RKO (cell line): ENCODE data around the gene FCN1.

Experiments
- DNase-seq: peaks from one replicate; pipeline ENCODE4 v3.0.0-alpha.2; 2016; ENCODE audit warnings: low spot score

The FCN1 gene

DNA sequence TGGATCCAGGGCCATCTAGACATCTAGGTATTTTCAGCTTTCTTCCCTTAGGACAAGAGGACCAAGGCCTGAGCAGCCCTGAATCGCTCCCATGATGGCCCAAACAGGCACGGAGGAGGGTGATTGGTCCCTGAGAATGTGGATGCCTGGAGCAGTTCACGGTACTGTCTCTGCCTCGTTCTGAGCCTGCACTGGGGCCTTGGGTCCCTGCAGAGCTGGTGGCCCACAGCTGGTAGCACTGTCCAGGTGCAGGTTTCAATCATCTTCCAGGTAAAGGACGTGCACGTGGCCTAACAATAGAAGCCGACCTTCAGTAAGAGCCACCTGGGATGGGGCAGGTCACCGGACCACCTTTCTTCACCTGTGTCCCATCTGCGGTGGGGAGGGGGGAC lies 19.4 kb upstream of the FCN1 start:
- no peak for DNase-seq

DNA sequence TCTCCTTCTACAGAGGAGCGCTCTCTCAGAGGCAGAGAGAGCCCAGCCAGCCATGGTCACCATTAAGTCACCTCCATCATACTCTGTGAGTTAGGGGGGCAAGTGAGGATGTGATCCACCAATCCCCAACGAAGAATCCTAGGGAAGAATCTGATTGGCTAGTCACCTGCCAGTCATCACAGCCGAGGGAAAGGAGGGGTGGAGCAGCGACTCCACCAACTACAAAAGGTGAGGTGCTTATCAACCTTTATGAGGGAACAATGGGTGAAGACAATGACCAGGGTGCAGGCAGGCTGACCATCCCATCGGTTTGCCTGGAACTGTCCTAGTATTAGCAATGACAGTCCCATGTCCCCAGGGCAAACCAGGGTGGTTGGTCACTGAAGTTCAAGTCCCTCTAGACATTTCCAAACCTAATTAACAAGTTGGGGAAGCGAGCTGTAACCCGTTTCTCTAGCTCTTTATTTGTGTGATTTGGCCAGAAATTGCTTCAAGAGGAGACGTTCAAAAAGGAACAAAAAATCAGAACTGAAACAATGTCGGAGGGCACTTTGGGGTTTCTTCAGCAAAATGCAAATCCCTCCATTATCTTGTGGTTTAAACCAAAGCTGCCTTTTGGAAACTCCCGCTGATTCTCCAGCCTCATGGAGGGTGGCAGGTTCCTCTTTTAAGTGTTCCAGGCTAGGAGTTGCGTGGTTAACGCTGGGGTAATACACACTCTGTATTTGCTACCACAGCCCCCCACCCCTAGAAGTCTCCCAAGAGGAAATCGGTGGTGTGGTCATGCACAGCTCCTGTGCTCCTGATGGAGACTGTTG lies 18.8 kb upstream of the FCN1 start:
- no peak for DNase-seq

GRCh38 chr9:134935701-134936345 lies 18.1 kb upstream of the FCN1 start:
- DNase-seq = no peak

DNA sequence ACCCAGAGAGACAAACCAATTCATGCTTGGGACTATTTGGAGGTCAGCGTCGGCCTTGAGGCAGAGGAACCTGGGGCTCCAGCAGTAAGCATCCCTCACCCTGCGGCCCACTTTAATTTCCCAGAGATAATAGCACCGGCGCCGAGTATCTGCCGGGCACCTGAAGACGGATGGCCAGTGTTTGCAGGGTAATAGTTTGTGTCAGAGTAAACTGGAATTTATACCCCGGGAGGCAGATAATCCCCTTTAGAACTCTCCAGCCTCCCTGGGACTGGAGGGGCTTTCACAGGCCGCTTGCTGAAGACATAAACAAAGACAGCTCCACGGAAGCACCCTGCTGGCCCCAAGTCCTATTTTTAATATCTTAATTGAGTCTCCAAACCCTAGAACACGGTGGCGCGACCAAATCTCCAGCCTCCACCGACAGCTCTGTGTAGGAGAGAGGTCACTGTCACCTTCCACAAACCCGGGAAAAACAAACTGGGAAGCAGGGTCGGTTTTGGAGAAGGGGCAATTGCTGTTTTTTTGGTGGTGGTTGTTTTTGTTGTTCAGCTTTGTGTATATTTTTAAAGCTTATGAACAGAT lies 17.4 kb upstream of the FCN1 start:
- no peak for DNase-seq

DNA sequence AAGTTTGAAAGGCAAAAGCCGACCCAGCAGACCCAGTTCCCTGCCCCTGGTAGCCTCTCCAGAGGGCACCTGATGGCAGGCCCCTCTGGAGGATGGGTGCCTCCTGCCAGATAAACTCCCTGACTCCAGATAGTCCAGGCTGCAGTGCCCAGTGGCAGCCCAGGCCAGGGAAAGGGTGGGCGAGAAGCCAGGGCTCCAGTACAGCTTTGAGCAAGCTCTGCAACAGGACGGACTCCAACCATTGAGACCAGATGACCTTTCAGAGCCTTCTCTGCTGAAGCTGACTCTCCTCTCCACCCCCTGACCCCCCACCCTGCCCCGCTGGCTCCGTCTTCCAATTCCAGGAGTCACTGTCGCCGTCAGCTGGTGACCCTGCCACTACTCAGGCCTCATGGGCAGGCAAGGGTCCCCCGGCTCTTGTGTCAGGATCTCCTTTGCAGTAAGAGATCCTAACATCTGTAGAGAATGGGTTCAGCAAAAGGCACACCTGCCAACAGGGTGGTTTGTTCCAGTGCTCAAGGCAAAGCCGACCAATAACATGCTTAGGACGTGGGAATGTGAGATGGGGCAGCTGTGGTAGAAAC lies 15.5 kb upstream of the FCN1 start:
- DNase-seq = no peak

DNA sequence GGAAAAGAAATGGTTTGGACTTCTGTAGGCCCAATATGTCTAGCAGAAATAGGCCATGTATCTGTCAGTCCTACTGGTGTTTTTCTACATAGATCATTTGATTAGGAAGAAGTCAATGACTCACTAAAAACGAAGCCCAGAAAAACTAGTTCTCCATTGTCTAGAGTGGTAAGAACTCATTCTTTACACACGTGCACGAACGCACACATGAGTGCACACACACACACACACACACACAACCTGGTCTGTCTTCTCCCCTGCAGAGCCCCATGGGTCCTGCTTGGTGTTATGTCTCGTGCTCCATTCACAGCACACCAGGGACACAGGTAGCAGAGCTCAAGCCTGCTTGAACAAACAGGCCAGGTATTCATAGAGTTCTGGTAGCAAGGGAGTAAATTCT lies 14.9 kb upstream of the FCN1 start:
- DNase-seq = no peak

- no peak for DNase-seq
Measured at GRCh38 chr9:134932171-134932570, 14.5 kb upstream of the FCN1 start.

DNA sequence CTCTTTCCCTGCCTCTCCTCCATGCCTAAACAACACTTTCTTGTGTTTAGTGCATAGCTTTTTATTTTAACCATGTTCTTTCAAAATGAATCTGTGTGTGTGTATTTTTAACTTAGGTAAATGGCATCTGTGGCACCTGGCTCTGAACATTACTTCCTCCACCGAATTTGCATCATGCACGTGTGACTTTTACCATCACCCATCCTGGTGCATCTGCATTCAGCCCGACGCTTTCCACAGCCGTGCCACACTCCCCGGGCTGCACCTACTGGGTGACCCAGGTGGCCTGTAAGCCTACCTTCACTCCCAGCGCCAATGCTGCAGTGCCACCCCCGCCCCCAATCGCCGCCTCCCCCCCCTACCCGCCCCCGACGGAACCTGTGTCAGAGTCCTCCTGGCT lies 12.7 kb upstream of the FCN1 start:
- DNase-seq = no peak

- DNase-seq = no peak
Measured at GRCh38 chr9:134929193-134930158, 11.8 kb upstream of the FCN1 start.

DNA sequence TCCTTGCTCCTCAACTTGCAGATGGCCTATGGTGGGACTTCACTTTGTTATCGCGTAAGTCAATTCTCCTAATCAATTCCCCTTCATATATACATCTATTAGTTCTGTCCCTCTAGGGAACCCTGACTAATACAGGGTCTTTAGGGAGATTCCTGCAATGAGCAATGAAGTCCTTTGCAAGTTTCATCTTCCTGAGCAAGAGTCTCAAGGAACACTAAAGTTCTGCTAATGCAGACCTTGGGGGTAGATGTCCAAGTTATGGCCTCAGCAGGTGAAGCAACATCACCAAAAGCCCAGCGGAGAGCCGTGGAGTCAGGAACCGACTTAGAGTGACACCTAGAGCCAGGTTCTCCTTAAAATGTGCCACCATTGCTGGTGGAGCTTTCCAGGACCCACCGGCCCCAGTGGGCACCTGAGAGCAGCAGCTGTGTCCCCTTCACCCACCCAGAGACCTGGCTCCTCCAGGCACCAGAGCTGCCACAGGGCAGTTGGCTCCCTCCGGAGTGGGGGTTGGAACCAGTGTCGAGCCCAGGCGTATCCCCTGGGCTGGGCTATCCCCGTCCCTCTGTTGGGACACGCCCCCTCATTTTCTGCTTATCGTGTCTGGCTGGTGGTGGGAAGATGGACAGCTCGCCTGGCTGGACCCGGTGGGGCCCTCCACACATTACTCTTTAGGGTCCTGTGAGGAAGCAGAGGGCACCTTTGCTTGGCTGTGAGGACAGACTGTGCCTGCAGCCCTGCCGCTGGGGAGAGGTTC lies 10.9 kb upstream of the FCN1 start:
- DNase-seq = no peak

DNA sequence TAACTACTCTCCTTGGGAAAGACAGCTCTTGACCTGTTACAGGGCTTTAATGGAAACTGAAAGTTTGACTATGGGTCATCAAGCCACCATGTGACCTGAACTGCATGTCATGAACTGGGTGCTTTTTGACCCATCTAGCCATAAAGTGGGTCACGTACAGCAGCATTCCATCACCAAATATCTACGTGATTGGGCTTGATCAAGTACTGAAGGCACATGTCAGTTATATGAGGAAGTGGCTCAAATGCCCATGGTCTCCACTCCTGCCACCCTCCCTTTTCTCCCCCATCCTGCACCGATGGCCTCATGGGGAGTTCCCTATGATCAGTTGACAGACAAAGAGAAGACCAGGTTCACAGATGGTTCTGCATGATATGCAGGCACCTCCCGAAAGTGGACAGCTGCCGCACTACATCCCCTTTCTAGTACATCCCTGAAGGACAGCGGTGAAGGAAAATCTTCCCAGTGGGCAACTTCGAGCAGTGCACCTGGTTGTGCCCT lies 7.3 kb upstream of the FCN1 start:
- DNase-seq = no peak

DNA sequence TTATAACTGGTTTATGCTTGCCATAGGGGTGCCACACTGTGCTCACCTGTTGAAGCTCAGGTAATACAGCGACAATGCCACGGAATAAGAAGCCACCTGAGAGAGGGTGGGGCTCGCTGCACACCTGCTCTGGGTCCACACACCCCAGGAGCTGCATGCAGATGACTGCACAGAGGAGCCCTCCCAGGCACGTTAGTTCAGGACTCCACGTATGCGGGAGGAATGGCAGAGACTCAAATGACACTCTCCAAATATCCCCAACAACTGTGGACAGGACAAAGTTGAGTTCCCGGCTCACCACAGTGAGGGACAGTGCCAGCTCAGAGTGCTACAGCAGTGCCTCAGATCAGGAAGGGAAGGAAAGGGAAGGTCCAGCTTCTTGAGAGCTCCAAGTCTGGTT lies 5.8 kb upstream of the FCN1 start:
- DNase-seq = no peak

GRCh38 chr9:134922932-134923240 lies 5.2 kb upstream of the FCN1 start:
- no peak for DNase-seq

DNA sequence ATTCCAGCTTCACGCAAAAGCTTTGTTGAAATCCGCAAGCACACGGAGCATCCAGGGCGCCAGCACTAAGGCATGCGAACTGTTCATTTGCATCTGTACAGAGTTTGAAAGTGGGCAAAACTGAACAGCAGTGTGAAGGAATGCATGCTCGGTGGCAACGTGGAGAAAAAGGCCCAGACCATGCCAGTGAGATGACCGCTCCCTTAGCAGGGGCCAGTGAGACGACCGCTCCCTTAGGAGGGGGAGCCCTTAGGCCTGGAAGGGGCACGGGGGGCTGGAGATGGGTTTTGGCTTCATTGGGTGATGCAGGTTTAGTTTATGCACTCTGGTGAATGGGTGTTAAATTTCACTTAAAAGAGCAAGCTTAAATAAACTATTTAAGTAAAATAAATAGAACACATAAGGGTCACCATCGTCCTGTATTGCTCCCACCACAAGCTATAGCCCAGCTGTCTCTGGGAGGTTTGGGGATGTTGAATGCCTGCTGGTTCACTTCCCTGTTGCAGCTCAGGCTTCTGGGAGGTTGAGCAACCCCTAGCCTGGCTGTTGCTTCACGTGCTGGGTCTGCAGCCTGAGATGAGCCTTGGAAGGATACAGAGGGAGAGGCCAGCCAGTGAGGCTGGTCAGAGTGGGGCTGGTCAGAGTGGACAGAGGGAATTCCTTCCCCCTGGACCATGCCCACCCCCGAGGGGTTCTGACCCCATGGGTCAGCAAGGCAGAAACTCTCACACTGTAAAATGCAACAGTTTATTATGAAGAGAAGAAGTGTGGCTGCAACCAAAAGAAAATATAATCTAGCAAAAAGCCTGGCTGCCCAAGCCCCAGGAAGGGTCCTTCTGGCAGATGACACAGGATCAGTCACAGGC lies 4.6 kb upstream of the FCN1 start:
- no peak for DNase-seq

DNA sequence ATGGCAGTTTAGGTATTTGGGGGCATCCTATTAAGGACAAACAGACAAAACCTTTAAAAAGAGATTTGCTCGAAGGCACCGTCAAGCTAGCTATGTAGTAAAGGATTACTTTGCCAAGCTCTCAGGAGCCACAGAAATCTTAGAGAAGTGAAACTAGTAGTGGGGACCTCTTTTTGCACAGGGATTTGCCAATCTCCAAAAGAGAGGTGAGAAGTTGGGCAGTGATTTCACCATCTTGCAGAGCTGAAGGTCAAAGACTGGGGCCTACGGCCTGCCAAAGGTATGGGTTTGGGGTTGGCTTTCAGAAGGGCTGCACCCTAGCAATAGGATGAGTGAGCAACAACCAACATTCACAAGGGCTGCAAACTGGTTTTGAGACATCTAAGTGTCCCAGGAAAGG lies 1.6 kb upstream of the FCN1 start:
- no peak for DNase-seq

GRCh38 chr9:134918646-134919045 lies 934 bp upstream of the FCN1 start:
- no peak for DNase-seq

- DNase-seq = no peak
Measured at GRCh38 chr9:134916161-134916665, 1.5 kb downstream of the FCN1 start.

DNA sequence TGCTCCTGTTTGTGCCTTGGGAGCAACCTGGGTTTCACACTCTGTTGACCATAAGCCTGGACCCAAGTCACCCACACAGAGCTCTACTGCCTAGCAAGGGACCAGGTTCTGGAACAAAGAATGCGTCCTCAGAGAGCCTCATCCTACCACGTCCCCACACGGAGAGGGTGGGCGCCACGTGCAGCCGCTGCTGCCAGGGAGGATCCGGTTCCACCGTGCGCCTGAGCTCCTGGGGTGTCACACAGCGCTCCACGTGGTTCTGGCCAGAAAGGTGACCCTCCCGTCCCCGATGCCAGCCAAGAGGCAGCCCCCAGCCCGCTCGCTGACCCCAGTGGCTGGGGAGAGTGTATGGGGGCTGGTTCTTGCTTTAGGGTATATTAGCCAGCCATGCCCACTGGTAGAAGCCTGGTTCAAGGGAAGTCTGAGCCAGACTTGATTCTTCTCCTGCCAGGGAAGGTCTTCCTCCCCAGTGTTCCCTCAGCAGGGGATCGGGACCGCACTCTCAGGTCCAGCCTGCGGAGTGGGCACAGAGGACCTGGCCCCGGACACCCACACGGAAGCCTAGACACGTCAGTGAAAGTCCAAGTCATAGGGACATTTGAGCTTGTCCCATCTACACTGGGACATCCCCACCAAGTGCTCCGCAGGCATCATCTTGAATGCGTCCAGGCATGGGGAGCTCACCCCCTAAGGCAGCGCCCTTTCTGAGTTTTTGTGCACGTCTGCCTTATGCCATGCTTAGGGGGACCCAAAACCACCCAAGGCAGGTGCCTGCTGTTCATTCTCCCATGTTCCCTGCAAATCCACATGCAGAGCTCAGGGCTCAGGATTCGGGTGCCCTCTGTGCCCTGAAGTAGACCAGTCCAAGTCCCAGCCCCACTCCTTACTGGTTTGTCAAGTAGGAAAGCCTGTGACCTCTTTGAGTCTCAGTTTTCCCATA lies 2.4 kb downstream of the FCN1 start:
- no peak for DNase-seq

DNA sequence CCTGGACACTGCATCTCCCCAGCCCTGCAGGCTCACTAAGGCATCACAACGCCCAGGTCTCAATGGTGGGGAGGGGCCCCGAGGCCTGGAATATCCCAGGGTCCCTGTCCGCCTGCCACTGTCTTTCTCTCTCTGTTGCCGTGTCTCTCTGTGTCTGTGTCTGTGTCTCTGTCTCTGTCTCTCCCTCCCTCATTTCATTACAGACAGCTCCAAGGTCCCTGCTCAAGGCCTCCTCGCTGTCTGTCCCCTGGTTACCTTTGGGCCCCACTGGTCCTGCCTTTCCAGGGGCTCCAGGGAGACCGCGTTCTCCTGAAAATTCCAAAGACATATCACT lies 3.2 kb downstream of the FCN1 start:
- DNase-seq = no peak
